ENCODE measurements around the gene ANKLE1. TPM values are rescaled to one million over a fixed set of nuclear protein-coding genes. Genes with fewer than 3 reads are reported as not detected.
"Not testable (repeated sequence)": the region's sequence is repeated elsewhere in the genome, so short reads cannot be mapped to it uniquely, and the experiment has no call there.

The ANKLE1 gene
- total RNA-seq, 1 donor from 2014 or later = 3.6 TPM

DNA sequence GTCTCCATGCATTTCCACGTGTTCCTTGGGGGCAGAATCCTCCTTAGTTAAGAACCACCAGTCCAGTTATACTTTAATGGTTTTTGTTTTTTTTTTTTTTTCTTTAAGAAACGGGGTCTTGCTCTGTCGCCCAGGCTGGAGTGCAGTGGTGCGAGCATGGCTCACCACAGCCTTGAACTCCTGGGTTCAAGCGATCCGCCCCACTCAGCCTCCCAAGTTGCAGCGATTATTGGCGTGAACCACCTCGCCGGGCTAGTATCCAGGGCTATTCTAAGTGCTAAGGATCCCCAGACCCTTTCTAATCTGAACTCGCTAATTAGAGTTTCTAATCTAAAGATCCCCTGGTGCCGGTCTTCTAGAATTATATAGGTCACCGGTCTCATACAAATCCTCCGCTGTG, 11.9 kb downstream of the ANKLE1 start:
- Mint-ChIP-seq H3K27me3 (ENCODE audit: low read depth) (no peaks in the 10 kb centered on the region), H3K4me3 (no peak overlapping the region), H3K9me3 (no peaks in the 10 kb centered on the region), H3K27ac (no peak overlapping the region), H3K36me3 (peaks cover 12% of the 10 kb centered on the region), H3K4me1 (peaks cover 7% of the 10 kb centered on the region)
- TF ChIP-seq, protein P1, sequence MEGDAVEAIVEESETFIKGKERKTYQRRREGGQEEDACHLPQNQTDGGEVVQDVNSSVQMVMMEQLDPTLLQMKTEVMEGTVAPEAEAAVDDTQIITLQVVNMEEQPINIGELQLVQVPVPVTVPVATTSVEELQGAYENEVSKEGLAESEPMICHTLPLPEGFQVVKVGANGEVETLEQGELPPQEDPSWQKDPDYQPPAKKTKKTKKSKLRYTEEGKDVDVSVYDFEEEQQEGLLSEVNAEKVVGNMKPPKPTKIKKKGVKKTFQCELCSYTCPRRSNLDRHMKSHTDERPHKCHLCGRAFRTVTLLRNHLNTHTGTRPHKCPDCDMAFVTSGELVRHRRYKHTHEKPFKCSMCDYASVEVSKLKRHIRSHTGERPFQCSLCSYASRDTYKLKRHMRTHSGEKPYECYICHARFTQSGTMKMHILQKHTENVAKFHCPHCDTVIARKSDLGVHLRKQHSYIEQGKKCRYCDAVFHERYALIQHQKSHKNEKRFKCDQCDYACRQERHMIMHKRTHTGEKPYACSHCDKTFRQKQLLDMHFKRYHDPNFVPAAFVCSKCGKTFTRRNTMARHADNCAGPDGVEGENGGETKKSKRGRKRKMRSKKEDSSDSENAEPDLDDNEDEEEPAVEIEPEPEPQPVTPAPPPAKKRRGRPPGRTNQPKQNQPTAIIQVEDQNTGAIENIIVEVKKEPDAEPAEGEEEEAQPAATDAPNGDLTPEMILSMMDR (IDR thresholded peaks at IDR 0.05; ENCODE audit: unreplicated experiment) = no peak
- DNase-seq (ENCODE audit: low spot score in 2 of 2, unreplicated experiment in 2 of 2) = no peak

- Mint-ChIP-seq H3K27me3 (ENCODE audit: low read depth) (no peaks in the 10 kb centered on the region), H3K9me3 (no peaks in the 10 kb centered on the region), H3K36me3 (peaks cover 12% of the 10 kb centered on the region), H3K4me3 (no peak overlapping the region), H3K27ac (no peak overlapping the region), H3K4me1 (peaks cover 7% of the 10 kb centered on the region)
- DNase-seq (ENCODE audit: low spot score in 2 of 2, unreplicated experiment in 2 of 2) = no peak
- TF ChIP-seq, protein P1 (IDR thresholded peaks at IDR 0.05; ENCODE audit: unreplicated experiment) = no peak
Measured at GRCh38 chr19:17294051-17294891, 12.6 kb downstream of the ANKLE1 start.

- DNase-seq (ENCODE audit: low spot score in 2 of 2, unreplicated experiment in 2 of 2); H3K27me3 Mint-ChIP-seq (ENCODE audit: low read depth); H3K27ac Mint-ChIP-seq; H3K4me1 Mint-ChIP-seq; H3K4me3 Mint-ChIP-seq; H3K9me3 Mint-ChIP-seq: not testable (repeated sequence)
- peaks cover 12% of the 10 kb centered on the region for H3K36me3 Mint-ChIP-seq
Measured at GRCh38 chr19:17295551-17295950, 13.8 kb downstream of the ANKLE1 start.

DNA sequence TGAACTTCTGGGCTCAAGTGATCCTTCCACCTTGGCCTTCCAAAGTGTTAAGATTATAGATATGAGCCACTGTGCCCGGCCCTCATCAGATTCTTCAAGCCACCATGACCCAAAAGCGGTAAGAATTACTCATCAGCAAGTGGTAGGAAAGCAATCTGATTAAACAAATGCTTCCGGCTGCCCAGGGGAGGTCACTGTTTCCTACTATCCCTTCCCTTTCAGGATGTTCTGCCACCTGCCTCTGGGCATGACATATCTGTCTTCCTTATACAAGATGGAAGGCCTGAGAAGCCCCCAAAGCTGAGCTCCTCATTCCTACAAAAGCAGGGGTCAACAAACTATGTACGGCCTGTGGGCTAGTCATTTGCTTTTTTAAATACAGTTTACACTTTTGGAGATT, 14.6 kb downstream of the ANKLE1 start:
- Mint-ChIP-seq H3K36me3 (peaks cover 12% of the 10 kb centered on the region), H3K4me3 (no peak overlapping the region), H3K4me1 (peaks cover 7% of the 10 kb centered on the region), H3K27me3 (ENCODE audit: low read depth) (no peaks in the 10 kb centered on the region), H3K9me3 (no peaks in the 10 kb centered on the region), H3K27ac (no peak overlapping the region)
- DNase-seq (ENCODE audit: low spot score in 2 of 2, unreplicated experiment in 2 of 2) = no peak
- TF ChIP-seq, protein P1 (IDR thresholded peaks at IDR 0.05; ENCODE audit: unreplicated experiment) = no peak

GRCh38 chr19:17296976-17297375, 15.3 kb downstream of the ANKLE1 start:
- peaks cover 12% of the 10 kb centered on the region for H3K36me3 Mint-ChIP-seq
- H3K4me1 Mint-ChIP-seq = peaks cover 6% of the 10 kb centered on the region
- no peaks in the 10 kb centered on the region for H3K9me3 Mint-ChIP-seq
- no peaks in the 10 kb centered on the region for H3K27me3 Mint-ChIP-seq (ENCODE audit: low read depth)
- peak overlapping the region; percentile 56 for H3K27ac Mint-ChIP-seq
- no peak overlapping the region for H3K4me3 Mint-ChIP-seq
- TF ChIP-seq, protein P1 (IDR thresholded peaks at IDR 0.05; ENCODE audit: unreplicated experiment) = no peak
- no peak for DNase-seq (ENCODE audit: low spot score in 2 of 2, unreplicated experiment in 2 of 2)

GRCh38 chr19:17300992-17301619, 19.4 kb downstream of the ANKLE1 start:
- TF ChIP-seq, protein P1 (IDR thresholded peaks at IDR 0.05; ENCODE audit: unreplicated experiment) = no peak
- Mint-ChIP-seq H3K27me3 (ENCODE audit: low read depth) (no peaks in the 10 kb centered on the region), H3K36me3 (peaks cover 7% of the 10 kb centered on the region), H3K4me1 (peaks cover 20% of the 10 kb centered on the region), H3K4me3 (no peak overlapping the region), H3K9me3 (no peaks in the 10 kb centered on the region), H3K27ac (no peak overlapping the region)
- no peak for DNase-seq (ENCODE audit: low spot score in 2 of 2, unreplicated experiment in 2 of 2)
